ENCODE data around the gene DNMBP.

GRCh38 chr10:100008708-100009282 lies 952 bp downstream of the DNMBP start:
- no peak for TF ChIP-seq CTCF (IDR thresholded peaks at IDR 0.05)
- no peak for TF ChIP-seq POLR2A (IDR thresholded peaks at IDR 0.05)
